ENCODE measurements around the gene RNPS1. TPM values are rescaled to one million over a fixed set of nuclear protein-coding genes. Genes with fewer than 3 reads are reported as not detected.

The RNPS1 gene
- total RNA-seq = 100 to 1,000 TPM; 310 to 324 TPM

- CTCF ChIA-PET = interaction anchor here (1.2 to 1.6 kb wide), 3 partner anchors 16 to 233 kb away, joined by 3 to 8 read pairs (median 4); partner anchors contain the start of gene ECI1
- Mint-ChIP-seq H3K4me3 (peak within 1 kb of the TSS; percentile 93), H3K36me3 (peaks cover 28% of the 10 kb centered on the region), H3K9me3 (ENCODE audit: low read depth) (no peaks in the 10 kb centered on the region), H3K4me1 (peaks cover 34% of the 10 kb centered on the region), H3K27ac (peak within 1 kb of the TSS; percentile 97), H3K27me3 (no peaks in the 10 kb centered on the region)
- DNase-seq (peak; percentile 97), ATAC-seq (peak; percentile 90)
Observed at GRCh38 chr16:2267913-2268666, at the start of gene RNPS1. Gene RNPS1, minus strand, starts transcription at chr16:2268126. Its CDS starts 3,483 bp downstream, at chr16:2264643.

GRCh38 chr16:2317231-2318020, 49.5 kb upstream of the RNPS1 start:
- H3K36me3 Mint-ChIP-seq = no peaks in the 10 kb centered on the region
- no peak overlapping the region for H3K4me3 Mint-ChIP-seq
- CTCF ChIA-PET = no interaction called here
- no peak for ATAC-seq
- no peaks in the 10 kb centered on the region for H3K27me3 Mint-ChIP-seq
- H3K9me3 Mint-ChIP-seq (ENCODE audit: low read depth) = no peaks in the 10 kb centered on the region
- no peak for DNase-seq
- no peak overlapping the region for H3K27ac Mint-ChIP-seq
- H3K4me1 Mint-ChIP-seq = no peaks in the 10 kb centered on the region

GRCh38 chr16:2308089-2308962, 40.4 kb upstream of the RNPS1 start:
- no peaks in the 10 kb centered on the region for H3K27me3 Mint-ChIP-seq
- no peak overlapping the region for H3K4me3 Mint-ChIP-seq
- H3K27ac Mint-ChIP-seq = no peak overlapping the region
- no peaks in the 10 kb centered on the region for H3K36me3 Mint-ChIP-seq
- CTCF ChIA-PET = no interaction called here
- ATAC-seq = no peak
- H3K9me3 Mint-ChIP-seq (ENCODE audit: low read depth) = no peaks in the 10 kb centered on the region
- no peaks in the 10 kb centered on the region for H3K4me1 Mint-ChIP-seq
- DNase-seq = no peak

GRCh38 chr16:2299915-2300192, 31.9 kb upstream of the RNPS1 start:
- Mint-ChIP-seq H3K9me3 (ENCODE audit: low read depth) (no peaks in the 10 kb centered on the region), H3K4me3 (no peak overlapping the region), H3K36me3 (no peaks in the 10 kb centered on the region), H3K27me3 (no peaks in the 10 kb centered on the region), H3K4me1 (peaks cover 15% of the 10 kb centered on the region), H3K27ac (no peak overlapping the region)
- ATAC-seq = no peak
- CTCF ChIA-PET = no interaction called here
- no peak for DNase-seq

- Mint-ChIP-seq H3K27me3 (no peaks in the 10 kb centered on the region), H3K4me3 (no peak overlapping the region), H3K36me3 (no peaks in the 10 kb centered on the region), H3K9me3 (ENCODE audit: low read depth) (no peaks in the 10 kb centered on the region), H3K27ac (no peak overlapping the region), H3K4me1 (peaks cover 15% of the 10 kb centered on the region)
- ATAC-seq (no peak), DNase-seq (no peak)
- CTCF ChIA-PET = no interaction called here
Observed at GRCh38 chr16:2299121-2299914, 31.4 kb upstream of the RNPS1 start.

- no peaks in the 10 kb centered on the region for H3K36me3 Mint-ChIP-seq
- no peak overlapping the region for H3K4me3 Mint-ChIP-seq
- H3K4me1 Mint-ChIP-seq = peaks cover 15% of the 10 kb centered on the region
- CTCF ChIA-PET = no interaction called here
- DNase-seq (no peak), ATAC-seq (no peak)
- H3K27ac Mint-ChIP-seq = no peak overlapping the region
- no peaks in the 10 kb centered on the region for H3K9me3 Mint-ChIP-seq (ENCODE audit: low read depth)
- H3K27me3 Mint-ChIP-seq = no peaks in the 10 kb centered on the region
Observed at GRCh38 chr16:2298621-2299020, 30.7 kb upstream of the RNPS1 start.

- Mint-ChIP-seq H3K36me3 (no peaks in the 10 kb centered on the region), H3K9me3 (ENCODE audit: low read depth) (no peaks in the 10 kb centered on the region), H3K27ac (no peak overlapping the region), H3K27me3 (no peaks in the 10 kb centered on the region), H3K4me1 (peaks cover 15% of the 10 kb centered on the region), H3K4me3 (no peak overlapping the region)
- CTCF ChIA-PET = interaction anchor here (0.9 to 1.0 kb wide), 2 partner anchors 45 to 133 kb away, joined by 3 to 4 read pairs; no protein-coding TSS in a partner anchor
- no peak for ATAC-seq
- no peak for DNase-seq
Observed at GRCh38 chr16:2297506-2297860, 29.6 kb upstream of the RNPS1 start.

- DNase-seq = peak; percentile 70
- H3K9me3 Mint-ChIP-seq (ENCODE audit: low read depth) = no peaks in the 10 kb centered on the region
- H3K36me3 Mint-ChIP-seq = no peaks in the 10 kb centered on the region
- ATAC-seq = peak; percentile 50
- H3K27ac Mint-ChIP-seq = peak overlapping the region; percentile 56
- CTCF ChIA-PET = interaction anchor here (0.6 to 1.9 kb wide), 4 partner anchors 19 to 205 kb away, joined by 3 to 5 read pairs (median 4); no protein-coding TSS in a partner anchor
- H3K4me1 Mint-ChIP-seq = peaks cover 15% of the 10 kb centered on the region
- no peak overlapping the region for H3K4me3 Mint-ChIP-seq
- no peaks in the 10 kb centered on the region for H3K27me3 Mint-ChIP-seq
Observed at GRCh38 chr16:2296661-2297505, 29.0 kb upstream of the RNPS1 start.

- H3K27me3 Mint-ChIP-seq = no peaks in the 10 kb centered on the region
- peaks cover 15% of the 10 kb centered on the region for H3K4me1 Mint-ChIP-seq
- DNase-seq = no peak
- no peaks in the 10 kb centered on the region for H3K9me3 Mint-ChIP-seq (ENCODE audit: low read depth)
- H3K36me3 Mint-ChIP-seq = no peaks in the 10 kb centered on the region
- H3K4me3 Mint-ChIP-seq = no peak overlapping the region
- CTCF ChIA-PET = interaction anchor here (1.9 kb wide), 1 partner anchor 206 kb away, joined by 5 read pairs; no protein-coding TSS in a partner anchor
- no peak overlapping the region for H3K27ac Mint-ChIP-seq
- no peak for ATAC-seq
Observed at GRCh38 chr16:2295056-2295798, 27.3 kb upstream of the RNPS1 start.

- DNase-seq (no peak), ATAC-seq (no peak)
- H3K27me3 Mint-ChIP-seq = no peaks in the 10 kb centered on the region
- CTCF ChIA-PET = interaction anchor here (0.5 kb wide), 1 partner anchor 43 kb away, joined by 4 read pairs; no protein-coding TSS in a partner anchor
- no peak overlapping the region for H3K4me3 Mint-ChIP-seq
- no peak overlapping the region for H3K27ac Mint-ChIP-seq
- H3K4me1 Mint-ChIP-seq = peaks cover 12% of the 10 kb centered on the region
- no peaks in the 10 kb centered on the region for H3K36me3 Mint-ChIP-seq
- H3K9me3 Mint-ChIP-seq (ENCODE audit: low read depth) = no peaks in the 10 kb centered on the region
Observed at GRCh38 chr16:2292221-2292620, 24.3 kb upstream of the RNPS1 start.

- no peak for ATAC-seq
- no peaks in the 10 kb centered on the region for H3K4me1 Mint-ChIP-seq
- no peaks in the 10 kb centered on the region for H3K36me3 Mint-ChIP-seq
- no peaks in the 10 kb centered on the region for H3K27me3 Mint-ChIP-seq
- DNase-seq = no peak
- no peaks in the 10 kb centered on the region for H3K9me3 Mint-ChIP-seq (ENCODE audit: low read depth)
- H3K27ac Mint-ChIP-seq = no peak overlapping the region
- no peak overlapping the region for H3K4me3 Mint-ChIP-seq
- CTCF ChIA-PET = no interaction called here
Observed at GRCh38 chr16:2289282-2289681, 21.4 kb upstream of the RNPS1 start.

- Mint-ChIP-seq H3K4me1 (no peaks in the 10 kb centered on the region), H3K4me3 (no peak overlapping the region), H3K9me3 (ENCODE audit: low read depth) (no peaks in the 10 kb centered on the region), H3K27me3 (no peaks in the 10 kb centered on the region), H3K27ac (no peak overlapping the region), H3K36me3 (no peaks in the 10 kb centered on the region)
- CTCF ChIA-PET = no interaction called here
- DNase-seq (no peak), ATAC-seq (no peak)
Observed at GRCh38 chr16:2288726-2289125, 20.8 kb upstream of the RNPS1 start.
